Testis (tissue), 3 donors: ENCODE data around the gene GAK. TPM values are rescaled to one million over a fixed set of nuclear protein-coding genes. Genes with fewer than 3 reads are reported as not detected.

Source experiments
- DNase-seq: peaks from one replicate; pipeline ENCODE4 v3.0.0-alpha.2; 2019
- H3K27ac ChIP-seq, 2 donors: fragments of 200-600 bp; sonication (generic); one replicate each; pipeline ENCODE4 v1.5.1; 2019
- H3K27me3 ChIP-seq: fragments of 200-600 bp; sonication (generic); one replicate; pipeline ENCODE4 v1.5.1; 2019
- H3K36me3 ChIP-seq: fragments of 200-600 bp; sonication (generic); one replicate; pipeline ENCODE4 v1.5.1; 2017; ENCODE audit warnings: low read depth; ENCODE audit errors: missing control alignments
- H3K4me1 ChIP-seq: fragments of 200-600 bp; sonication (generic); one replicate; pipeline ENCODE4 v1.5.1; 2019
- H3K4me3 ChIP-seq, 2 donors: fragments of 200-600 bp; sonication (generic); one replicate each; pipeline ENCODE4 v1.5.1; 2017 to 2019
- H3K9me3 ChIP-seq: fragments of 200-600 bp; sonication (generic); one replicate; pipeline ENCODE4 v1.5.1; 2017
- CTCF ChIP-seq, 3 experiments: fragments of 450-650 bp in 2 of 3; fragments of 200-600 bp in 1 of 3; sonication (generic) in 1 of 3; IDR thresholded peaks; one replicate each; pipeline ENCODE4 v1.5.1; 2016 to 2019; ENCODE audit warnings: antibody characterized with exemption in 3 of 3, mild to moderate bottlenecking in 2 of 3, moderate library complexity in 1 of 3
- POLR2A ChIP-seq: fragments of 450-650 bp; IDR thresholded peaks from one replicate; pipeline ENCODE4 v1.6.1; 2017; ENCODE audit warnings: antibody characterized with exemption, mild to moderate bottlenecking, moderate library complexity
- WGBS, 2 donors: methylation state at CpG; one replicate each; pipeline ENCODE4 v1.1.5; 2018; 5-methylcytosine and 5-hydroxymethylcytosine counted together
- intact Hi-C: fragments of 100-400 bp; cut with DNase I; formaldehyde crosslinking; loops from one replicate; pipeline ENCODE4 v1.15.1; 2023; ENCODE audit warnings: low total_unique reads
- polyA plus RNA-seq: library from polyadenylated mRNA; stranded (reverse); fragments of 350-450 nt; fragmentation: Illumina TruSeq; extraction: RNeasy Lipid Tissue Mini Kit (QIAGEN cat#74804); gene quantifications from one replicate; pipeline ENCODE4 v1.2.3, GENCODE V29; 2014; ENCODE audit warnings: low read depth, low replicate concordance; ENCODE audit not compliant: insufficient read depth
- total RNA-seq, 2 donors: library from RNA; depleted of rRNA; stranded (reverse); fragments of >200 nt; gene quantifications; one replicate each; pipeline ENCODE4 v1.2.3, GENCODE V29; 2016

Gene GAK
- total and polyA plus RNA-seq, 3 donors from 2014 or later, result 130 to 229 (median 226) TPM

DNA sequence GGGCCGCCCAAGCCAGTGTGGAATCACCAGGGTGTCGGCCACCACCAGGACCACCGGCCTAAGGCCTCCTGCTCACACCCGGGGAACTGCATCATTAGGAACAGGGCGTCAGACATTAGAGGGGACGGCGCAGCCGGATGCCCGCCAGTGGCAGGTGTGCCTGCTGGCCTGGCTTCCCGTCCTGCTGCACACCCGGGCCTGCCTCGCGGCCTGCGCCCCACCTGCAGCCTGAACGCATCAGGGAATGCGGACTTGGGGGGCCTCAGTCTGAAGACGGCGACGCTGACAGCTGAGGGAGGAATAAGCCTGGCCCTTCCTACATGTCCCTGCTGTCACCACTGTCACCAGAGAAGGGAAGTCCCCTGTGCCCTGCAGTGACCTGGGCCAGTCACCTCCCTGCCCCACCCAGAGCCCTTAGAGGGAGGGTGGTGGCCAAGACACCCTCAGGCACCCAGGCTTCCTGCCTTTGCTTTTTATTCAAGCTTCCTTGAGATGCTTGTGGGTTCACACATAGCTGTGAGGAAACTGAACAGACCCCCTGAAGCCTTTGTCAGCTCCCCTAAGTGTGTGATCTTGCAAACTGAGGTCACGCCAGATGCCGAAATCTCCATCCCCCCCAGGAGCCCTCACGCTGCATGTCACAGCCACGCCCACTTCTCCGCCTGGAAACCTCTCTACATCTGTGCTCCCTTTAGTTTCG, 38.1 kb upstream of the GAK start:
- Histone ChIP-seq H3K27ac (no peak overlapping the region), H3K4me3 (no peak overlapping the region), H3K27me3 (no peaks in the 10 kb centered on the region), H3K4me1 (peaks cover 14% of the 10 kb centered on the region), H3K36me3 (no peaks in the 10 kb centered on the region), H3K9me3 (no peaks in the 10 kb centered on the region)
- 92 to 94% methylated on average over 25 of the region's 25 CpGs for WGBS, 2 donors
- no peak for TF ChIP-seq POLR2A
- TF ChIP-seq CTCF (IDR thresholded peaks at IDR 0.05), result no peak
- intact Hi-C loops, result no loop called here
- DNase-seq, result no peak

- DNase-seq, result no peak
- TF ChIP-seq POLR2A (no peak), CTCF (IDR thresholded peaks at IDR 0.05) (no peak)
- WGBS, 2 donors, result 86% methylated on average over 13 to 23 of the region's 23 CpGs
- Histone ChIP-seq H3K36me3 (no peaks in the 10 kb centered on the region), H3K27ac (no peak overlapping the region), H3K27me3 (no peaks in the 10 kb centered on the region), H3K4me3 (no peak overlapping the region), H3K4me1 (peaks cover 14% of the 10 kb centered on the region), H3K9me3 (no peaks in the 10 kb centered on the region)
- intact Hi-C loops, result no loop called here
These were observed 36.7 kb upstream of the GAK start for GRCh38 chr4:968621-969394.

- Histone ChIP-seq H3K9me3 (no peaks in the 10 kb centered on the region), H3K4me3 (no peak overlapping the region), H3K27ac (no peak overlapping the region), H3K36me3 (no peaks in the 10 kb centered on the region), H3K4me1 (peaks cover 14% of the 10 kb centered on the region), H3K27me3 (no peaks in the 10 kb centered on the region)
- DNase-seq, result no peak
- intact Hi-C loops, result no loop called here
- TF ChIP-seq CTCF (IDR thresholded peaks at IDR 0.05) (no peak), POLR2A (no peak)
- 30 to 53% methylated on average over 11 to 12 of the region's 24 CpGs for WGBS, 2 donors
These were observed 36.1 kb upstream of the GAK start for GRCh38 chr4:968221-968620.

DNA sequence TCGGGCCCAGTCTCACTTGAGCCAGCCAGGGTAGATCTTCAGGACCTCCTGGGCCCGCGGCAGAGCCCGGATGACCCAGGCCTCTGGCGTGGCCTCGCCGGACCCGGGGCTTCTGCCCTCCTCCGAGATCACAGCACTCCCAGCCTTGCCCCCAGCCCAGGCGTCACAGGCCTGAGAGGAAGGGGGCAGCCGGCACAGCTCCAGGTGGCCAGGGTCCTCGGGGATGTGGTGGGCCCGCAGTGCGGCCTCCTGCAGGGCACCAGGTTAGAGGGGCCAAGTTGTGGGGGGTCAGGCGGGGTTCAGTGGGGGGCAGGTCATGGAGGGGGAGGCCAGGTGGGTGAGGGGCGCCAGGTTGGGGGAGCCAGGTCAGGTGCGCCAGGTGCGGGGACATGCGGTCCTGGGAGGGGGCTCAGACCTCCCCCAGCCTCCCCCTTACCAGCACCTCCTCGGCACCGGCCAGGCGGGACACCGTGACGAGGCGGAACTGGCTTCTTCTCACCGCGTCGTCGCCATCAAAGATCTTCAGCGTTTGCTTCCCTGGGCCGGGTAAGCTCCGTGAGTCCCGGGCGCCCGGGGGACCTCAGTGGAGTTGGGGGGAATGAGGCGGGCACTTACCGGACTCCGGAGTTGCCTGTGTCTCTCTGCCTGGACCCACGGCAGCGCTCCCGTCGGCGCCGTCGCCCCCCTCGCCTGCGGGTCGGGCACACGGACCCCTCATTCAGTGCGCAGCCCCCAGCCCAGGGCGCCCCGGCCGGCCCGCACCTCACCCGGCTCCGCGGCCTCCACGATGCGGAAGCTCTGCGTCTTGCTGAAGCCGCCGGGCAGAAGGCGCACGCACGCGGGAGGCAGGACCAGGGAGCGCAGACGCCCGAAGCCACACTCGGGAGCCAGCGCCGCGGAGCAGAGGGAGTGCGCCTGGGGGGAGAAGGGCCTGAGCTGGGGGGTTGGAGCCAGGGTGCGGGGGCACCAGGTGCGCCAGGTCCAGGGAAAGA, 35.3 kb upstream of the GAK start:
- Histone ChIP-seq H3K4me3 (no peak overlapping the region), H3K4me1 (peaks cover 9% of the 10 kb centered on the region), H3K9me3 (no peaks in the 10 kb centered on the region), H3K36me3 (no peaks in the 10 kb centered on the region), H3K27ac (no peak overlapping the region), H3K27me3 (no peaks in the 10 kb centered on the region)
- 43 to 60% methylated on average over 17 to 71 of the region's 76 CpGs for WGBS, 2 donors
- no peak for DNase-seq
- intact Hi-C loops, result no loop called here
- TF ChIP-seq CTCF (IDR thresholded peaks at IDR 0.05) (no peak), POLR2A (no peak)
